ENCODE data around the gene CHGA. TPM values are rescaled to one million over a fixed set of nuclear protein-coding genes. Genes with fewer than 3 reads are reported as not detected.

The CHGA gene
- total RNA-seq, 4 donors from 2014 or later = 0.69 TPM; not detected in 3

GRCh38 chr14:92941531-92941930 lies 18.6 kb downstream of the CHGA start:
- ATAC-seq (ENCODE audit: low FRiP score) (no peak), DNase-seq (ENCODE audit: low spot score) (no peak)
- TF ChIP-seq CTCF (IDR thresholded peaks at IDR 0.05) = no peak

- no peak for TF ChIP-seq CTCF (IDR thresholded peaks at IDR 0.05)
- no peak for DNase-seq (ENCODE audit: low spot score)
- ATAC-seq (ENCODE audit: low FRiP score) = no peak
Measured at GRCh38 chr14:92942136-92942535, 19.2 kb downstream of the CHGA start.

GRCh38 chr14:92942576-92942975 lies 19.6 kb downstream of the CHGA start:
- ATAC-seq (ENCODE audit: low FRiP score) (no peak), DNase-seq (ENCODE audit: low spot score) (no peak)
- TF ChIP-seq CTCF (IDR thresholded peaks at IDR 0.05) = no peak

- DNase-seq (ENCODE audit: low spot score) = no peak
- no peak for ATAC-seq (ENCODE audit: low FRiP score)
- no peak for TF ChIP-seq CTCF (IDR thresholded peaks at IDR 0.05)
Measured at GRCh38 chr14:92942976-92943710, 20.2 kb downstream of the CHGA start.

GRCh38 chr14:92943855-92944570 lies 21.1 kb downstream of the CHGA start:
- ATAC-seq (ENCODE audit: low FRiP score) (no peak), DNase-seq (ENCODE audit: low spot score) (no peak)
- TF ChIP-seq CTCF (IDR thresholded peaks at IDR 0.05) = no peak

GRCh38 chr14:92944976-92945375 lies 22.0 kb downstream of the CHGA start:
- ATAC-seq (ENCODE audit: low FRiP score) = no peak
- TF ChIP-seq CTCF (IDR thresholded peaks at IDR 0.05) = no peak
- DNase-seq (ENCODE audit: low spot score) = no peak

GRCh38 chr14:92945544-92945943 lies 22.6 kb downstream of the CHGA start:
- TF ChIP-seq CTCF (IDR thresholded peaks at IDR 0.05) = no peak
- ATAC-seq (ENCODE audit: low FRiP score) (no peak), DNase-seq (ENCODE audit: low spot score) (no peak)
